GM18868 (cell line): Measurements from ENCODE around the gene KRTAP29-1.
"Not testable (repeated sequence)": the region's sequence is repeated elsewhere in the genome, so short reads cannot be mapped to it uniquely, and the experiment has no call there.

Experiments used
- ATAC-seq: cut with Tn5 transposase; IDR thresholded peaks from one replicate; pipeline ENCODE4 v1.9.1; 2021; ENCODE audit warnings: mild to moderate bottlenecking, moderate library complexity; ENCODE audit not compliant: unreplicated experiment

Gene KRTAP29-1

DNA sequence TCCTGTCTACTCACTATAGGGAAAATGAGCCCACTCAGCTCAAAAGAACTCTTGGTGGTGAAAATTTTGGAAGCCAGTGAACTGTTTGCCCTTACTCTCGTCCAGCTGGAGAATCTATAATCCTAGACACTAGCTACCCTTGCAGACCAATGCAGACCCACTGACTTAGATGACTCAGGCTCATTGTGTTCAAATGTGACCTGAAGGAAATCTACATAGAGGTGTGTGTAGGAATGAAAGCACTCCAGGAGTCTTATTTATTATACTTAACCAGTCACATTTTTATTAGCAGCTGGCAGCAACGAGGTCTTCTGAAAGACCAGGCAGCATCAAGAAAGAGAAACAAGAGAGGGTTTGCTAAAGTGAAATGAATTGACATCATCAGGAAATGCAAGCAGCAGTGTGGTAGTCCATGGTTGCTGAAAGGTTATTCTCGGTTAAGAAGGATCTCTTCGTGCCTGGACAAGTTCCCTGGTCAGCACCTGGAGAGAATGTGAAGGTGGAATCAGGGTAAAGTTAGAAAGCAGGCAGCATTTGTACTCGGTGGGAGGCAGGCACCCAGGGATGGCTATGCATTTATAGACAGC lies 1.4 kb downstream of the KRTAP29-1 start:
- no peak for ATAC-seq

DNA sequence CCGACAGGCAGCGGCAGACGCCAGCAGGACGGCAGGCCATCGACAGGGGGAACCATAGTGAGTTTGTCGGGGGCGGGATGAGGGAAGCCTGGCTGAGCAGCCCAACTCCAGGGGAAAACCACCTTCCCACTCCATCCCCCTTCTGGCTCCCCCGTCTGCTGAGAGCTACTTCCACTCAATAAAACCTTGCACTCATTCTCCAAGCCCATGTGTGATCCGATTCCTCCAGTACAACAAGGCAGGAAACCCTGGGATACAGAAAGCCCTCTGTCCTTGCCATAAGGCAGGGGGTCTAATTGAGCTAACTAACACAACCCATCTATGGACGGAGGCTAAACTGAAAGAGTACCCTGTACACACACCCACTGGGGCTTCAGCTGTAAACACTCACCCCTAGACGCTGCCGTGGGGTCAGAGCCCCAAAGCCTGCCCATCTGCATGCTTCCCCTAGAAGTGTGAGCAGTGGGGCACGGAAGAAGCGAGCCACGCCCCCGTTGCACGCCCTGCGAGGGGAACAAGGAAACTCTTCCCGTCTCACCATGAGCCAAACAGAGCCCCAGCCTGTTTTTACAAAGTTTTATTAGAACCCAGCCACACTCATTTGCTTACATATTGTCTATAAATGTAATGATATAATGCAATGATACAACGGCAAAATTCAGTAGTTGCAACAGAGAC lies 4.1 kb downstream of the KRTAP29-1 start:
- ATAC-seq: no peak

- no peak for ATAC-seq
Observed at GRCh38 chr17:41296846-41297245, 5.8 kb downstream of the KRTAP29-1 start.

GRCh38 chr17:41294016-41294415 lies 8.6 kb downstream of the KRTAP29-1 start:
- ATAC-seq: no peak

DNA sequence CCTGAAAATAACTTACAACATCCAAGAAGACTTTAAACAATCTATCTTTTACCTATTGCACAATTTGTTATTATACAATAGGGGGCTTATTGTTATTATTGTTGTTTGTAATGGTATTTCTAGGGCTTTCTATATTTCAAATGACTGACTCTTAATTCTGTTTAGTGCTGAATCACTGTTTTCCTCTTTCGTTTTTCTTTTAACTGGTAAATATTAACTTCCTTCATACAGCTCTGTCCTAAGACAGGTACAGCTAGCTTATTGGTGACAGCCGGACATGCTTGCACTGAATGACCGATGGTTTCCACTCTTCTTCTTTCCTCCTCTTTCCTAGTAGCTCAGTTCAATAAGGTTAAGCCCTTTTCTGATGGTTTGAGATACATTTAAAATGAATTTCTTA lies 15.6 kb downstream of the KRTAP29-1 start:
- no peak for ATAC-seq

DNA sequence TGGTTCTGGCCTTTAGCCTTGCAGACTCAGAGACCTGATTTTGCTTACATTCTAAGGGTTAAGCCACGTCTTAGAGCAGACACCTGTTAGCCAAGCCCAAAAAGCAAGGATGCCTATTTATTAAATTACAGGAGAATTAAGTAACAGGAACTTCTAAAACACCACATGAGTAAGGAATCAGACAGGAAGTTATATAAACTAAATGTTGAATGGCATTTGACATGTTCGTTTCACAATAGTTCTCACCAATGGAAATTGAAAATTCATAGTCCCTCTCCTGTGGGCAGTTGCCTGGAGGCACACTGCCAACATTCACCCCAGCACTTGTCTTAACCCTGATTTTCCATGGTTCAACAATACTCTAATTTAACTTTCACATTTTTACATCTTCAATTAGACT lies 18.1 kb downstream of the KRTAP29-1 start:
- no peak for ATAC-seq

DNA sequence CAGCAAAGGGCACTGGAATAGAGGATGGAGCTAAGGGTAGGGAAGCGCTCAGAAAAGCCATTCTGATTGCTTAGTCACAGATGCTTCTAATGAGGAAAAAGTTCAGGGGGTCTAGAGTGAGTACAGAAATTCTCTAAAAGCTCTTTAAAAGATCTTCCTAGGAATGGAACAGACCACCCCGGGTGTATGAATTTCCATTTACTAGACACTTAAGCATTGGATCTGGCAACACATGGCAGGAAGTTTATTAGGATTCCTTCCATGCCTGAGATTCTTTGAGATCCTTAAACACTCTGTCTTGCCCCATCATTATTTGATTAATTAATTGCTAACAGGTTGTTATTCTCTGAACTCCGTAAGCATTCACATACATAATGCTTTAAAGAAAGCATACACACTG lies 18.6 kb downstream of the KRTAP29-1 start:
- ATAC-seq: no peak

DNA sequence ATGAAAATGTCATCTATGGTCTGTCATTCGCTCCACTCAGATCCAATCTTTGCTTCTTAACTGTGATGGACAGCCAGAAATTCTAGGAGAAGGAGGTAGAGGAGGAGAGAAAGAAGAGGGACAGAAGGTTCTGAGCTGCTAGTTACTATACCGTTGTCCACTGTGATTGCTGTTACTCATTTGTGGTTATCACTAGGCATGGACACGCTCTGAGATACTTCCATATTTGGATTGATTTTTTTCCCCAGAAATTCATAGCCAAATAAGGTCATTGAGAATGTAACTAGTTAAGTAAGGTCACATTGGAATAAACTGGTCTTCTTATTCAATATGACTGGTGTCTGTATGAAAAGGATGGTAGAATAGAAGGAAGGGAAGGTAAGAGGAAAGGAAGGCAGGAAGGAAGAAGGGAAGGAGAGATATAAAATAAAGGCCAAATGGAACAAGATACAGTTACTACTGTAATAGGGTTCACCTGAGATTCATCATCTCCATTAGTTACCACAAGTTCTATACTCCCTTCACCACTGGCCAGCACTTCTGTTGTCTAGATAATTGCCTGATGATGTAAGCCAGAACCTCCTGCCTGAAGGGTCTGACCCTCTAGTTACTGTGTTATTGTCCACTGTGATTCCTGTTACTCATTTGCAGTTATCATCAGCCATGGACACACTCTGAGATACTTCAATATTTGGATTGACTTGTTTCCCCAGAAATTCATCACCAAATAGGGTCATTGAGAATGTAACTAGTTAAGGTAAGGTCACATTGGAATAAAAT lies 24.3 kb downstream of the KRTAP29-1 start:
- ATAC-seq: no peak

GRCh38 chr17:41275648-41276190 lies 26.9 kb downstream of the KRTAP29-1 start, which contains the start of gene KRTAP9-7:
Gene KRTAP9-7 (plus strand): TSS chr17:41275698. CDS start chr17:41275698, 0 bp downstream.
- not testable (repeated sequence) for ATAC-seq

GRCh38 chr17:41271858-41272257 lies 30.8 kb downstream of the KRTAP29-1 start:
- ATAC-seq: no peak

- ATAC-seq: not testable (repeated sequence)
Observed at GRCh38 chr17:41271323-41271722, 31.3 kb downstream of the KRTAP29-1 start.

DNA sequence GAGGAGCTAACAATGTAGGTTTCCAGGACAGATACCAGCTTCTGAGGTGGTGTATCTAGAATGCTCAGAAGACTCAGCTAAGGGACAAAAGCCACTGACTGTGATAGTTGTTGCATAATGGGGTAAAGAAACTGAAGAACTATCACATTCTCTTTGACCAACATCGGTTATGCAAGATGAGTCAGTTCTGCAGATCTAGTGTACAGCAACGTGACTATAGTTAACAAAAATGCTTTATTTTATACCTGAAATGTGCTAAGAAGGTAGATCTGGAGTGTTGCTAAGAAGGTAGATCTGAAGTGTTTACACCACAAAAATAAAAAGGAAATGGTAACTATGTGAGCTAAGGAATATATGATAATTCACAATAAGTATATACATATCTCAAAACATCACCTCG lies 34.9 kb downstream of the KRTAP29-1 start:
- ATAC-seq: no peak

- ATAC-seq: no peak
Observed at GRCh38 chr17:41265078-41265477, 37.6 kb downstream of the KRTAP29-1 start, which contains the start of gene KRTAP9-6. Gene KRTAP9-6 (plus strand): TSS chr17:41265378. CDS start chr17:41265378, 0 bp downstream.

DNA sequence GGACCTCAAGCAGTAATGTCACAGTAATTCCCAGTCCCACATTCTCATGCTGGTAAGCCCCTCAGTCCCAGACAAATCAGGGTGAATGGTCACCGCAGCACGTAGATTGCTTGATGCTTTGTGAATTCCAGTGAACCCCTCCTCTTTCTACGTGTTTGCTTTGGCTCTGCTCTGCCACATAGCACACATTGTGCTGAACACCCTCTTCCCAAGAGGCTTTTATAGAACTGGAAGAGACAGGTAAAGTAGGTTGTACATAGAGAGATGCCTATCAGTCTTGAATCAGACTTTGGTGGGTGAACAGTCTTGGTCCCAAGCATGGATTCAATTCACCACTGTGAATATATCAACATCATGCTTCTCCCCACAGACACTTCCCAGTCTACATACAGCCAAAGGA lies 38.1 kb downstream of the KRTAP29-1 start:
- no peak for ATAC-seq

- no peak for ATAC-seq
Observed at GRCh38 chr17:41263212-41263611, 39.4 kb downstream of the KRTAP29-1 start.

GRCh38 chr17:41258406-41258805 lies 44.2 kb downstream of the KRTAP29-1 start:
- no peak for ATAC-seq

DNA sequence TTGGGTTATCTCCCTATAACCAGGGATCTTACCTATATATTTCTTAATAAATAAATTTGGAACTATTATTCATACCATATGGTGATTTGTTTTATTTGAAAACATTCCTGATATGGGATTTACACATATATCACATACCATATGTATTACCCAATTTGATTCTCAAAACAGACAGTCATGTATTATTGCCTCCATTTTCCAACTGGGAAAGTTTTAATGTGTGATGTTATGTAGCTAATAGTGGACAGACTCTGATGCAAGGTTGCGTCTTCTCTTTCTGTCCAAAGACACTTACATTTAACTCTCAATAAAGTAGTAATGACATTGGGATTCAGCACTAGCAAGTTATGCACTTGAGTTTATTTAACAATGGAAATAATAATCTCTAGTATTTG lies 46.4 kb downstream of the KRTAP29-1 start:
- ATAC-seq: no peak

DNA sequence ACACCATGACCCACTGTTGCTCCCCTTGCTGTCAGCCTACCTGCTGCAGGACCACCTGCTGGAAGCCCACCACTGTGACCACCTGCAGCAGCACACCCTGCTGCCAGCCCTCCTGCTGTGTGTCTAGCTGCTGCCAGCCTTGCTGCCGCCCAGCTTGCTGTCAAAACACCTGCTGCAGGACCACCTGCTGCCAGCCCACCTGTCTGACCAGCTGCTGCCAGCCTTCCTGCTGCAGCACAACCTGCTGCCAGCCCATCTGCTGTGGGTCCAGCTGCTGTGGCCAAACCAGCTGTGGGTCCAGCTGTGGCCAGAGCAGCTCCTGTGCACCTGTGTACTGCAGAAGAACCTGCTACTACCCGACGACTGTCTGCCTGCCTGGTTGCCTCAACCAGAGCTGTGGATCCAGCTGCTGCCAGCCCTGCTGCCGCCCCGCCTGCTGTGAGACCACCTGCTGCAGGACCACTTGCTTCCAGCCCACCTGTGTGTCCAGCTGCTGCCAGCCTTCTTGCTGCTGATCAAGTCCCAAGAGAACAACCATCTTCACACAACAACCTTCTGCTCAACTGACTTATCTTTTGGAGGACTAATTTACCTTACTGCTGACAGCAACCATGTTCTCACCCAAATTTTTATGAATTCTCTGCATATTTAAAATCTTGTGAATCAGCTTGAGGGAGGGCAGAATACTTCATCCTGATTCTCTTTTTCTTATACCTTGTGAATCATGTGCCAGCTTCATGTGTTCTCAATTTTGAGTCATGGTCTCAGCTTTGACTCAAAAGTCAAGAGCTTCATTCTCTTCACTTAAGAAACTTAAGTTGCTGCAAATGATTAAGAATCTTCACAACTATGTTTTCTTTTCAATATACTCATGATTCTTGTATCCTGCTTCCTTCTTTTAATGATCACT lies 47.0 kb downstream of the KRTAP29-1 start, which contains the start of gene KRTAP9-9:
Gene KRTAP9-9, plus strand, starts transcription at position 4 of the 910 bp plus-strand sequence.
- not testable (repeated sequence) for ATAC-seq

GRCh38 chr17:41254861-41255260 lies 47.8 kb downstream of the KRTAP29-1 start:
- ATAC-seq: no peak
